ENCODE data around the gene GREB1. TPM values are rescaled to one million over a fixed set of nuclear protein-coding genes. Genes with fewer than 3 reads are reported as not detected.

GREB1 gene
- total RNA-seq, 1 experiment from 2014 or later: 16.5 TPM

GRCh38 chr2:11677136-11678055 is 143.6 kb downstream of the GREB1 start:
- H2BK120ac ChIP-seq (ENCODE audit: low read depth, low read length, poor library complexity, severe bottlenecking): no peak overlapping the region
- no peak overlapping the region for H3K56ac ChIP-seq (ENCODE audit: insufficient read length, low read depth, low read length)
- Mint-ChIP-seq H3K9me3 (no peaks in the 10 kb centered on the region), H3K4me3 (0 out of 5 replicates have a peak overlapping the region, but pooled peaks of 1 of the 2 experiments have one; percentile 41), H3K4me1 (peaks cover 40 to 47% of the 10 kb centered on the region in 2 experiments), H3K27ac (no peak overlapping the region), H3K36me3 (ENCODE audit: insufficient read depth in 1 of 3, low read depth in 3 of 3) (no peaks in the 10 kb centered on the region; a peak in 1 of 7 replicates), H3K27me3 (ENCODE audit: low read depth) (peaks cover 22% of the 10 kb centered on the region; the same call in 1 of the 2 replicates)
- no peak overlapping the region for H3K9ac ChIP-seq (ENCODE audit: extremely low read depth, insufficient read length, low read length)
- H3K79me1 ChIP-seq (ENCODE audit: insufficient read depth, low read depth, low read length, poor library complexity, severe bottlenecking): no peaks in the 10 kb centered on the region
- H3T11ph ChIP-seq (ENCODE audit: low read length): no peak overlapping the region
- no peaks in the 10 kb centered on the region for H3K79me2 ChIP-seq (ENCODE audit: insufficient read depth, low read length)
- no peak overlapping the region for H2BK15ac ChIP-seq (ENCODE audit: low read depth, low read length)
- no peak overlapping the region for H2BK5ac ChIP-seq (ENCODE audit: insufficient read length, low read length)
- no peaks in the 10 kb centered on the region for H3K27me3 ChIP-seq (ENCODE audit: insufficient read depth, low read length)
- H2BK20ac ChIP-seq (ENCODE audit: low read depth, low read length, poor library complexity, severe bottlenecking): no peak overlapping the region
- no peak overlapping the region for H4K5ac ChIP-seq (ENCODE audit: insufficient read length, low read depth, low read length)
- H2AK5ac ChIP-seq (ENCODE audit: insufficient read length, low read length): no peak overlapping the region
- no peak overlapping the region for H4K91ac ChIP-seq (ENCODE audit: insufficient read length, low read depth, low read length)
- DNase-seq: peak; percentile 77
- H3K9me3 ChIP-seq (ENCODE audit: control insufficient read depth, low read depth, low read length): no peaks in the 10 kb centered on the region
- H4K8ac ChIP-seq (replicated peaks; ENCODE audit: insufficient read length, low read depth, low read length): no peak overlapping the region
- H4K20me1 ChIP-seq (ENCODE audit: control insufficient read depth, insufficient read depth, insufficient read length): no peaks in the 10 kb centered on the region
- WGBS (ENCODE audit: extremely low coverage, insufficient read length, low lambda C conversion rate): no CpG with 5 or more reads among the region's 27 CpGs
- no peak overlapping the region for H3K4me2 ChIP-seq (ENCODE audit: insufficient read depth, insufficient read length, low read length)
- H2AFZ ChIP-seq (ENCODE audit: low read length): no peak overlapping the region
- H3K27ac ChIP-seq (ENCODE audit: insufficient read length, low read depth, low read length): no peak overlapping the region
- H3K23ac ChIP-seq (ENCODE audit: insufficient read length, low read depth, low read length): no peak overlapping the region
- H2BK12ac ChIP-seq (ENCODE audit: insufficient read length, low read depth, low read length): no peak overlapping the region
- TF ChIP-seq, protein P1, sequence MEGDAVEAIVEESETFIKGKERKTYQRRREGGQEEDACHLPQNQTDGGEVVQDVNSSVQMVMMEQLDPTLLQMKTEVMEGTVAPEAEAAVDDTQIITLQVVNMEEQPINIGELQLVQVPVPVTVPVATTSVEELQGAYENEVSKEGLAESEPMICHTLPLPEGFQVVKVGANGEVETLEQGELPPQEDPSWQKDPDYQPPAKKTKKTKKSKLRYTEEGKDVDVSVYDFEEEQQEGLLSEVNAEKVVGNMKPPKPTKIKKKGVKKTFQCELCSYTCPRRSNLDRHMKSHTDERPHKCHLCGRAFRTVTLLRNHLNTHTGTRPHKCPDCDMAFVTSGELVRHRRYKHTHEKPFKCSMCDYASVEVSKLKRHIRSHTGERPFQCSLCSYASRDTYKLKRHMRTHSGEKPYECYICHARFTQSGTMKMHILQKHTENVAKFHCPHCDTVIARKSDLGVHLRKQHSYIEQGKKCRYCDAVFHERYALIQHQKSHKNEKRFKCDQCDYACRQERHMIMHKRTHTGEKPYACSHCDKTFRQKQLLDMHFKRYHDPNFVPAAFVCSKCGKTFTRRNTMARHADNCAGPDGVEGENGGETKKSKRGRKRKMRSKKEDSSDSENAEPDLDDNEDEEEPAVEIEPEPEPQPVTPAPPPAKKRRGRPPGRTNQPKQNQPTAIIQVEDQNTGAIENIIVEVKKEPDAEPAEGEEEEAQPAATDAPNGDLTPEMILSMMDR (conservative IDR thresholded peaks at IDR 0.05): no peak
- peaks cover 4% of the 10 kb centered on the region; the same call in 1 of the 2 replicates for H3K4me1 ChIP-seq (ENCODE audit: insufficient read depth, low read length)
- H3K4ac ChIP-seq (ENCODE audit: low read depth, low read length): no peak overlapping the region
- no peak overlapping the region for H3K14ac ChIP-seq (ENCODE audit: insufficient read depth, low read length)
- no peaks in the 10 kb centered on the region for H3K23me2 ChIP-seq (ENCODE audit: insufficient read length, low read depth, low read length, poor library complexity, severe bottlenecking)
- no peak overlapping the region for H3K18ac ChIP-seq (ENCODE audit: insufficient read length, low read depth, low read length)
